Heart left ventricle (tissue), 16 donors: ENCODE measurements around the gene ANTXRL. TPM values are rescaled to one million over a fixed set of nuclear protein-coding genes. Genes with fewer than 3 reads are reported as not detected.

Experiments
- ATAC-seq, 4 donors: fragments of 200-7000 bp; cut with Tn5 transposase; one replicate each; pipeline ENCODE4 v1.9.1; 2020 to 2022; ENCODE audit warnings: moderate library complexity in 4 of 4, mild to moderate bottlenecking in 3 of 4, moderate number of reproducible peaks in 1 of 4
- DNase-seq, 5 donors: peaks; one replicate each; pipeline ENCODE4 v3.0.0-alpha.2; 2020
- H3K27ac ChIP-seq, 12 donors: fragments of 200-600 bp; sonication (generic) in 4 of 12; one replicate each; pipeline versions ENCODE4 v1.5.0 to v1.8.0; 2016 to 2022; ENCODE audit warnings: mild to moderate bottlenecking in 2 of 12
- H3K27me3 ChIP-seq, 9 donors: fragments of 200-600 bp; sonication (generic) in 2 of 9; one replicate each; pipeline versions ENCODE4 v1.5.1 to v1.8.0; 2016 to 2022; ENCODE audit warnings: mild to moderate bottlenecking in 3 of 9
- H3K36me3 ChIP-seq, 9 donors: fragments of 200-600 bp; sonication (generic) in 2 of 9; one replicate each; pipeline versions ENCODE4 v1.5.0 to v1.8.0; 2018 to 2022; ENCODE audit warnings: mild to moderate bottlenecking in 2 of 9
- H3K4me1 ChIP-seq, 12 donors: fragments of 200-600 bp; sonication (generic) in 4 of 12; one replicate each; pipeline versions ENCODE4 v1.5.0 to v1.8.0; 2016 to 2022; ENCODE audit warnings: mild to moderate bottlenecking in 3 of 12
- H3K4me3 ChIP-seq, 12 donors: fragments of 200-600 bp; sonication (generic) in 4 of 12; one replicate each; pipeline versions ENCODE4 v1.5.0 to v1.8.0; 2017 to 2022; ENCODE audit warnings: mild to moderate bottlenecking in 9 of 12, moderate library complexity in 4 of 12
- H3K9me3 ChIP-seq, 12 donors: fragments of 200-600 bp; sonication (generic) in 4 of 12; one replicate each; pipeline versions ENCODE4 v1.5.0 to v1.8.0; 2016 to 2022; ENCODE audit warnings: mild to moderate bottlenecking in 1 of 12
- CTCF ChIP-seq, 12 donors: fragments of 200-600 bp; sonication (generic) in 4 of 12; IDR thresholded peaks; one replicate each; pipeline versions ENCODE4 v1.5.0 to v1.8.0; 2018 to 2022; ENCODE audit warnings: antibody characterized with exemption in 12 of 12, mild to moderate bottlenecking in 5 of 12
- POLR2A ChIP-seq, 2 donors: fragments of 450-650 bp; IDR thresholded peaks; one replicate each; pipeline ENCODE4 v1.6.1; 2017; ENCODE audit warnings: antibody characterized with exemption in 2 of 2, mild to moderate bottlenecking in 2 of 2, moderate library complexity in 2 of 2
- WGBS, 4 donors: extraction: QIAGEN DNeasy Blood & Tissue Kit in 2 of 4; methylation state at CpG; one replicate each; pipeline versions ENCODE4 v1.1.5 to v1.1.7; 2013 to 2018; 5-methylcytosine and 5-hydroxymethylcytosine counted together
- intact Hi-C, 10 donors: fragments of 100-400 bp; cut with DNase I; formaldehyde crosslinking; loops; one replicate each; pipeline versions ENCODE4 v1.11.1 to v1.14.2; 2022
- polyA plus RNA-seq, 2 donors: library from polyadenylated mRNA; stranded (reverse); fragments of 200-250 nt; gene quantifications; one replicate each; pipeline ENCODE4 v1.2.3, GENCODE V29; 2013
- total RNA-seq, 9 donors: library from RNA; depleted of rRNA in 2 of 9; stranded (reverse); fragments of >200 nt in 2 of 9; fragmentation: NEBNext Ultra II Directional in 3 of 9; extraction: Animal tissue kit (Norgen Biotek cat#: 25700) in 3 of 9; gene quantifications; one replicate each; pipeline versions ENCODE4 v1.1.0 to v1.2.4, GENCODE V29; 2016 to 2023
- donor health status: ischemic (EF 13 %, LVEDD 7.1; RV severe dilation, severe dysfunction).
- donor health status: healthy with polysubstance abuse.
- donor health status: DM: no; HTN: yes; CAD: no.
- donor health status: DM: no; HTN: no; CAD: no.
- donor health status: ischemic (EF 25% LVEDD 6.9; RV normal size, moderate dysfunction).
- donor health status: ischemic (EF 25% LVEDD 5.7; RV mildly dilated, moderate dysfunction).
- donor health status: healthy.
- donor health status: DM: yes; HTN: yes; CAD: no.
- donor health status: ischemic (EF 35%, LVEDD 5.7; RV mildly dilated, moderate dysfunction).
- donor health status: nonischemic (EF 11% LVEDD 7.7; RV severe dilation, severe dysfunction).
- donor health status: DM: yes; HTN: yes; CAD: no.
- donor health status: PGD.
- donor health status: ischemic (EF 29% LVEDD 5.4; RV normal size, mild dysfunction).
- donor health status: nonischemic (EF 23%, LVEDD 6.1; RV moderate dilation, normal function).

The ANTXRL gene
- total and polyA plus RNA-seq, 11 donors, result 0.42 to 0.99 (median 0.90) TPM; not detected in 8

GRCh38 chr10:46282842-46283574 is 3.8 kb upstream of the ANTXRL start:
- intact Hi-C loops, result loop anchor here in 3 of 10 donors (5.0 to 10.0 kb wide), 3 partner anchors 176 to 1099 kb away; partner anchors contain the start of gene ZNF488 (in 1 of the 3)
- Histone ChIP-seq H3K4me1 (peaks cover 0 to 30% (median 15%) of the 10 kb centered on the region in 12 donors), H3K27me3 (peaks cover 0 to 2% (median 0%) of the 10 kb centered on the region in 9 donors), H3K4me3 (peak overlapping the region; percentile 11 to 64 (median 56)), H3K27ac (peak overlapping the region in 3 of 12 donors; percentile 22 to 60 (median 56)), H3K9me3 (no peaks in the 10 kb centered on the region), H3K36me3 (no peaks in the 10 kb centered on the region)
- DNase-seq (peak; percentile 81 to 92 (median 85)), ATAC-seq (peak; percentile 92 to 95 (median 94))
- WGBS, 4 donors, result 0 to 30% (median 9%) methylated on average over 3 to 47 of the region's 51 CpGs
- peak in 1 of 2 donors; percentile 37 for TF ChIP-seq POLR2A (IDR thresholded peaks at IDR 0.05)
- TF ChIP-seq CTCF (IDR thresholded peaks at IDR 0.05), result peak in 1 of 12 donors; percentile 3

- ATAC-seq (no peak), DNase-seq (peak in 1 of 5 donors; percentile 9)
- Histone ChIP-seq H3K4me1 (peaks cover 0 to 30% (median 15%) of the 10 kb centered on the region in 12 donors), H3K9me3 (no peaks in the 10 kb centered on the region), H3K4me3 (peak overlapping the region in 10 of 12 donors; percentile 65 to 89 (median 74)), H3K36me3 (no peaks in the 10 kb centered on the region), H3K27me3 (peaks cover 0 to 2% (median 0%) of the 10 kb centered on the region in 9 donors), H3K27ac (peak overlapping the region in 5 of 12 donors; percentile 38 to 83 (median 81))
- intact Hi-C loops, result loop anchor here in 3 of 10 donors (5.0 to 10.0 kb wide), 3 partner anchors 176 to 1099 kb away; partner anchors contain the start of gene ZNF488 (in 1 of the 3)
- WGBS, 4 donors, result 19 to 68% (median 56%) methylated on average over 6 of the region's 6 CpGs
- TF ChIP-seq POLR2A (IDR thresholded peaks at IDR 0.05) (no peak), CTCF (IDR thresholded peaks at IDR 0.05) (no peak)
Observed at GRCh38 chr10:46283580-46284285, 3.1 kb upstream of the ANTXRL start.

GRCh38 chr10:46284286-46285229 is 2.2 kb upstream of the ANTXRL start:
- intact Hi-C loops, result loop anchor here in 3 of 10 donors (5.0 to 10.0 kb wide), 3 partner anchors 177 to 1098 kb away; partner anchors contain the start of gene ZNF488 (in 1 of the 3)

More at GRCh38 chr10:46284286-46285229, 2.2 kb upstream of the ANTXRL start:
- H3K27ac ChIP-seq, result peak overlapping the region in 10 of 12 donors; percentile 38 to 83 (median 68)
- TF ChIP-seq POLR2A (IDR thresholded peaks at IDR 0.05) (peak in 1 of 2 donors; percentile 47), CTCF (IDR thresholded peaks at IDR 0.05) (no peak)
- peaks cover 0 to 30% (median 15%) of the 10 kb centered on the region in 12 donors for H3K4me1 ChIP-seq
- peaks cover 0 to 2% (median 0%) of the 10 kb centered on the region in 9 donors for H3K27me3 ChIP-seq
- H3K36me3 ChIP-seq, result no peaks in the 10 kb centered on the region
- no peaks in the 10 kb centered on the region for H3K9me3 ChIP-seq
- DNase-seq (peak; percentile 85 to 92 (median 87)), ATAC-seq (peak; percentile 83 to 96 (median 95))
- peak overlapping the region; percentile 65 to 89 (median 74) for H3K4me3 ChIP-seq
- 2 to 9% (median 2%) methylated on average over 24 to 82 of the region's 82 CpGs for WGBS, 4 donors
